AG10803 (cell line): Measurements from ENCODE around the gene CEP112.

ENCODE experiments used
- DNase-seq: peaks from one replicate; pipeline ENCODE4 v3.0.0; 2010; ENCODE audit warnings: low read depth
- H3K4me3 ChIP-seq: 2 replicates; pipeline ENCODE4 v1.5.1; 2011; ENCODE audit warnings: mild to moderate bottlenecking, low read length, control low read depth
- CTCF ChIP-seq: conservative IDR thresholded peaks from 2 replicates; pipeline ENCODE4 v1.5.1; 2011; ENCODE audit warnings: mild to moderate bottlenecking, low read length, control low read depth, inconsistent platforms

The CEP112 gene

DNA sequence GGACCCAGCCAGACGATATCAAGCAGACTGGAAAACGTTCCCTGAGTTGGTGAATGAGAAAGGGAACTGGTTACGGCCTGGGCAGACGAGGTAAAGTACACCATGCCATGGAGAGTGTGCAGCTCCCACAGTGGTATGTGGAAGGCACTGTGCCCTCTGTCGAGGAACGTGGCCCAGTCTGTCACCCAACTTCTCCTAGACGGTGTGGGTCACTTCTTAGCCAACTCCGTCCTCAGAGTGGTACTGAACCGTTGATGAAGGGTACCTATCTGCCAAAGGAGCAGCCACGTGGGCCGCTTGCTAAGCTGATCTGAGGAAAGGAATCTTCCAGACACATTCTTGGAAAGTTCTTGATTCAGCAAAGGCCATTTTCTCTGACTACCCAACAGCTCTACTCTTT is 574.4 kb downstream of the CEP112 start:
- no peak for TF ChIP-seq CTCF
- no peak overlapping the region for H3K4me3 ChIP-seq
- DNase-seq, result no peak

- TF ChIP-seq CTCF, result no peak
- H3K4me3 ChIP-seq, result no peak overlapping the region
- DNase-seq, result no peak
Measured at GRCh38 chr17:65609749-65610148, 582.2 kb downstream of the CEP112 start.

GRCh38 chr17:65609286-65609685 is 582.6 kb downstream of the CEP112 start:
- no peak for TF ChIP-seq CTCF
- DNase-seq, result no peak
- H3K4me3 ChIP-seq, result no peak overlapping the region

- TF ChIP-seq CTCF, result no peak
- no peak overlapping the region for H3K4me3 ChIP-seq
- DNase-seq, result no peak
Measured at GRCh38 chr17:65604070-65604469, 587.9 kb downstream of the CEP112 start.

- no peak overlapping the region for H3K4me3 ChIP-seq
- no peak for DNase-seq
- TF ChIP-seq CTCF, result no peak
Measured at GRCh38 chr17:65601881-65602280, 590.1 kb downstream of the CEP112 start.

DNA sequence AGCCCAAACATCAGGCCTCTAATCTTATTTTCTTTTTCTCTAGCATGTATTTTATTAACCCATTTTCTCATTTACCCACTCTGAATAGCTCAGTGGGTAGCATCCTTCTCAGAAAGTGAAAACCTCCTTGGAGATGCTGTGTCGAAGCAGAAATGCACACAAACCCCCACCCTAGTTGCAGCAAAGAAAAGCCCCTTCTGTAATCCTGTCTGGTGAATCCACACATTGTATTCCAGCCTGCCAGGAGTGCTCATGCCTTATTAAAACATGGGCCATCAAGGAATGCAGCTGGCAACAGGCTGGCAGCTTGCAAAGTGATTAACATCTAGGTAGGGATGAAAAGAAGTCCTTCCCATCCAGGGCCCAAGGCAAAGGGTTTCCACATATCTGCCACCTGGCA is 590.8 kb downstream of the CEP112 start:
- H3K4me3 ChIP-seq, result no peak overlapping the region
- no peak for TF ChIP-seq CTCF
- no peak for DNase-seq

DNA sequence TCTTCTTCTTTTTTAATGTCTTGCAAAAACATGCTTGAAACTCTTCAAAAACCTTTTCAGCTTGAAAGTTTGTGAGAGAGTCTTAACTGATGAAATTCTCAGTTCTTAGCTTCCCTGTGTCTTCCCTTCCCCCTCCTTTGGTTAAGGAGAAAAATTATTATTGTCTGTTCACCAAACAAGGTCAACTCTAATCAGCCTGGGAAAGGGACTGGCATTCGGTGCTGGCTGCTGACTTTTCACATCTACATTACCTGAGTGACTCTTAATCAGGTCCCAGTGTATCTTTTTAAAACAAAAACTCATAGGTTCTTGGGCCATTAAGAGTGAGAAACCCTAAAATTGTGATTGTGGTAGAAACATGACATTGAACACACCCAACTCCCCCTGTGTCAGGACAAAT is 591.4 kb downstream of the CEP112 start:
- DNase-seq, result no peak
- H3K4me3 ChIP-seq, result no peak overlapping the region
- TF ChIP-seq CTCF, result no peak
